Measurements from ENCODE around the gene TNFRSF9.
"Not testable (repeated sequence)": the region's sequence is repeated elsewhere in the genome, so short reads cannot be mapped to it uniquely, and the experiment has no call there.

Gene TNFRSF9

GRCh38 chr1:7940745-7941436, at the start of gene TNFRSF9:
Gene TNFRSF9, minus strand, starts transcription at chr1:7940839. Its CDS starts 845 bp downstream, at chr1:7939994.
- peak in 1 of 2 experiments; percentile 5 for DNase-seq

GRCh38 chr1:7989762-7990428, 49.3 kb upstream of the TNFRSF9 start:
- no peak for DNase-seq

- no peak for DNase-seq
Measured at GRCh38 chr1:7988576-7988975, 47.9 kb upstream of the TNFRSF9 start.

DNA sequence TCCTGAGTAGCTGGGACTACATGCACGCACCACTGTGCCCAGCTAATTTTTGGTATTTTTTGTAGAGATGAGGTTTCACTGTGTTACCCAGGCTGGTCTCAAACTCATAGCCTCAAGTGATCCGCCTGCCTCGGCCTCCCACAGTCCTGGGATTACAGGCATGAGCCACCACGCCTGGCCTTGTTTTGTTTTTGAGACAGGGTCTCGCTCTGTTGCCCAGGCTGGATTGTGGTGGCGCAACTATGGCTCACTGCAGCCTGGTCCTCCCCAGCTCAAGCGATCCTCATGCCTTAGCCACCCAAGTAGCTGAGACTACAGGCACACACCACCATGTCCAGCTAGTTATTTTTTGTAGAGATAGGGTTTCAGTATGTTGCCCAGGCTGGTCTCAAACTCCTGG, 46.9 kb upstream of the TNFRSF9 start:
- no peak for DNase-seq

DNA sequence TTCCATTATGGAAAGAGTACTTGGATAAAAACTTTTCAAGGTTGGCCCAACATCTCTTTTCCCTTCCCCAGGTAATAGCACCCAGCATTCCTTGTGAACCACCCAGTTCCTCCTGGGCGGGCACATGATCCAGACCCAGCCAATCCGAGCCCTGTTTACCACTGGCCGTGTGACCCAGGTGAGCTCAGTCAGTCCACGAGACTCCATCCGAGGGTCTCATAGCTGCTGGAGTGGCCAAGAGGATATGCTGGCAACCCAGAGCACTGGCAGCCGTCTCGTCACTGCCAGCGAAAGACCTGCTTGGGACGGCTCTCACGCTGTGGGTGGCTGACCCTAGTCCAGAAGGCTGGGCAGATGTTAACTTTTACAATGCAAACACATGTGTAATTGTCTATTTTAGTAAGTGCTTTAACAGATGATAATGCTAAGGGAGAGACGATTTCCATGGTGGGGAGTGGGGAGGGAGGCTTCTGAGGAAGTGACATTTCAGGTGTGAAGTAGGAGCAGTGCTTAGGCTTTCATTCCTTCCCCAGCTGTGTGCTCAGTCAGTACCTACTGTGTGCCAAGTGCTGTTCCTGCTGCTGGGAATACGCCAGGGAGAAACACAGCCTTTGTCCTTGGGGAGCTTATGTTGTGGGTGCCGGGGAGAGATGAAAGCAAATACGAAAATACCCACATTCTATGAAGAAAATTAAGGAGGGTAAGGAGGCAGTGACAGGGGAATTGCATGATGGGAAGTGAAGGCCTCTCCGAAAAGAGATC, 45.4 kb upstream of the TNFRSF9 start:
- DNase-seq = no peak

- DNase-seq = no peak
Measured at GRCh38 chr1:7984811-7985210, 44.2 kb upstream of the TNFRSF9 start.

- no peak for DNase-seq
Measured at GRCh38 chr1:7983086-7983778, 42.6 kb upstream of the TNFRSF9 start.

DNA sequence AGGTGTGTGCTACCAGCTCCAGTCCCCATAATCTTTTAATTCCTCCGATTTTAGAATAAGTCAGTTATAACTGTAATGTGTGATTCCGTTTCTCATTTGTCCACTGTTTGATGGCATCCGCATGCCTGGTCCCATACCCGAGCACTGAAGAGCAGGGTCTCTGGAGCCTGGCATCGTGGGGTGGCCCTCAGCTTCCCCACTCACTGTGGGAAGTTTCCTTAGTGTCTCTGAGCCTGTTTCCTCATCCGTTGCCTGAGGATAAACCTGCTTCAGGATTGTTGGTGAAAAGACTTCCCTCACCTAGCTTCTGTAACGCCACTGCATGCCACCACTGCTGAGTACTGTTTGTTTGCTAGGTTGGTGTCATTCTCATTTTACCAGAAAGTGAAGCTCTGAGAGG, 40.3 kb upstream of the TNFRSF9 start:
- no peak for DNase-seq

DNA sequence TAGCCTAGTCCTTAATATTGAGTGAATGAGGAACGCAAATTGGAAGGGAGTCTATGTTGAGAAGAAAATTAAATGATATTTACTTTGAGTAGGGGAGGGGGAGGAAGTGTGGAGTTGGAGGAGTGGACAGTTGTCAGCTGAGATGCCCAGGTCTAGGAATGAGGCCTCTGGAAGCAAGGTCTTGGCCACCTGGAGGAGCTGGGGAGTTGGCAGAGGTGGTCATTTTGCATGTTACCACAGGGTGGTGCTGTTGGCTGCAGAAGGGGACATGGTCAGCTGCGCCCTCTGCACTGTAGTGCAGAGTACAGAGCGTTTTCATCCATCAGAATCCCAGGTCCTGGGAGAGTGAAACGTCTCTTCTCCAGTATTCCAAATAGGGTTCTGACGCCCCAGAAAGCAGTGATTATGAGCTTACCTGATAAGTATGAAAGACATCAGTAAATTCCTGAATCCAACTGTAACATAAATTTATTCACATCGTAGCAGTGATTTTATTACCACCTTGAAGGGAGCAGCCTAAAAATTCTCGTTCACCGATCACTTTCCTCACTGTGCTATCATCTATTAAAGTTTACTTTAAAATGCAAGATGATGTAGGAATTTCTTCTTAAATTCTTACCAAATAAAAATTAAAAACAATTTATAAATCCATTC, 34.7 kb upstream of the TNFRSF9 start:
- peak; percentile 51 to 86 for DNase-seq

DNA sequence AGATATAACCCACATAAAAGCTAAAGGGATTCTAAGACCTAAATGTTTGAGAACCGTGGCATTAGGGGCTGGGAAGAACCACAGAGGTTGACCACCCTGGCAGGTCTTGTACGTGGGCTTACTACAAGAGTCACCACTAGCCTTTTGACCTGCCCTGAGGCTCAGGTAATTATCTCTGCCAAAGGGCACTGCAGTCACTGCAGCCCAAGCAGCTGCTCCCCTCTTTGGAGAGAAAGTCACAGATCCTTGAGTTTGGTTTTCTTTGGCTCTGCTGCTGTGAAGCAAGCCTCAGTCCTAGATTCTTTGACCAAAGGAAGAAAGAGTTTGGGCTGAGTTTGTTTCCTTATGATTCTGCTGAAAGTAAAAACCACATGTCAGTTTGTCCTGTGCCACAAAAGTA, 32.4 kb upstream of the TNFRSF9 start:
- DNase-seq = no peak

GRCh38 chr1:7972285-7972684, 31.6 kb upstream of the TNFRSF9 start:
- DNase-seq = no peak

DNA sequence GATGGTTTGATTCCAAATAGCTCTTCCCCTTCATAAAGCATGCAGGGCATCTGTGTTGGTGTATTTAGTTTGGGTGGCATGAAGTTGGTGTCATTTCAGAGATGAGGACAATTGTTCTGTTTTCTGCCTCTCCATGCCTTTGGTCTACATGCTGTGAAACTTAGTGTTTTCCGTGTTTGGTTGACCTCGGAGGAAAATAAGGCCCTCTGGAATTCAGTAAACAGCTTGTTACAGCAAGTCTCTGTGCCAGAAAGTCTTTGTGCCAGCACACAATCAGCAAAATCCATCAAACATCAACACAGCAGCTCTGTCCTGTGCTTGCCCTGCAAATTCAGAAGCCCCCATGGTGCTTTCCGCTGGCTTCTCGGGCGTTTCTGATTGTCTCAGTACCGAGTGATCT, 30.4 kb upstream of the TNFRSF9 start:
- no peak for DNase-seq

DNA sequence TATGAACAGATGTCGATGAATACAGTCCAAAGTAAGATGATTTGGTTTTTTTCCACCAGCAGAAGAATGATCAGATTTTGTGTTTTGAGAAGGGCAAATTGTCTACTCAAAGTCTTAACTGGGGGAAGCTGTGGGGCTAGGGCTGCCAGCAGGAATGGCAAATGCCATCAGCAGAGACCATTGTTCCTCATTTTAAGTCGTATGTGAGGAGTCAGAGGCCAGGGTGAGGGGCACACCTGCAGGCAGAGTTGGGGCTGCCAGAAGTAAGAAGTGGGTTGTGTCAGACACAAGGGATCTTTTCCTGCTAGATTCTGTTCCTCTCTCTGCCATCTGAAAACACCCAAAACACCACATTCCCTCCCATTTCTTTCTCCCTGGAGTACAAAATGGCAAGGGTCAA, 29.6 kb upstream of the TNFRSF9 start:
- no peak for DNase-seq

DNA sequence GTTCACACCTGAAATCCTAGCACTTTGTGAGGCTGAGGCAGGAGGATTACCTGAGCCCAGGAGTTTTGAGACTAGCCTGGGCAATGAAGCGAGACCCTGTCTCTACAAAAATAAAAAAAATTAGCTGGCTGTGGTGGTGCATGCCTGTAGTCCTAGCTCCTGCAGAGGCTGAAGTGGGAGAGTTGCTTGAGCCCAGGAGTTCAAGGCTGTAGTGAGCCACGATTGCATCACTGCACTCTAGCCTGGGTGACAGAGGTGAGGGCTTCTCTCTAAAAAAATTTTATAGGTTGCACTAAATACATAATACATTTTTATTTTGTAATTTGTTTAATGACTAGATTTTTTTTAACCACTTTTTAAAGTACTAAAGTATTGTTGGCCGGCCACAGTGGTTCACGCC, 27.0 kb upstream of the TNFRSF9 start:
- DNase-seq = no peak

- DNase-seq = no peak
Measured at GRCh38 chr1:7967196-7967595, 26.6 kb upstream of the TNFRSF9 start.

DNA sequence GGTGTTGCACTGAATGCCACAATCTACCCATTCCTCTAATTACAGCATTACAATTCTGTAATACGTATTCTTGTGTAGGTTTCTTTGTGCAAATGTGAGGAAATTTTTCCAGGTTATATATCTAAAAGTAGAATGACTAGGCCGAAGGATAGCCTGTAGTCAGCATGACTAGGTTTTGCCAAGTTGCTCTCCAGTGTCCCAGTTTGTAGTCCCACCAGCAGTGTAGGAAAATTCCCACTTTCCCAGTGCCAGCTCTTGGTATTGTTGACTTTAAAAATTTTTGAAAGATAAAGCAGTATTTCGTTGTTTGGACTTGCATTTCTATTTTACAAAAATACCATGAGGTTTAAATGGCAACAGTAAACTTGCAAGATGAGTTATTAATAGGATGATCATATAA, 23.8 kb upstream of the TNFRSF9 start:
- DNase-seq = no peak

GRCh38 chr1:7963841-7964240, 23.2 kb upstream of the TNFRSF9 start:
- DNase-seq = not testable (repeated sequence)

DNA sequence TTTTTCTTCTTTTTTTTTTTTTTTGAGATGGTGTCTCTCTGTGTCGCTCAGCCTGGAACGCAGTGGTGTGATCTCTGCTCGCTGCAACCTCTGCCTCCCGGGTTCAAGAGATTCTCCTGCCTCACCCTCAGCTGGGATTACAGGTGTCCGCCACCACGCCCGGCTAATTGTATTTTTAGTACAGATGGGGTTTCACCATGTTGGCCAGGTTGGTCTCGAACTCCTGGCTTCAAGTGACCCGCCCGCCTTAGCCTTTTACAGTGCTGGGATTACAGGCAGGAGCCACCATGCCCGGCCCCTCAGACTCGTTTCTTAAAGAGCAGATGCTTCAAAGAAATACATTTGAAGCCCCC, 22.7 kb upstream of the TNFRSF9 start:
- DNase-seq = not testable (repeated sequence)

GRCh38 chr1:7962636-7963377, 22.2 kb upstream of the TNFRSF9 start:
- no peak for DNase-seq

GRCh38 chr1:7962014-7962335, 21.3 kb upstream of the TNFRSF9 start:
- peak in 1 of 2 experiments; percentile 53 for DNase-seq

DNA sequence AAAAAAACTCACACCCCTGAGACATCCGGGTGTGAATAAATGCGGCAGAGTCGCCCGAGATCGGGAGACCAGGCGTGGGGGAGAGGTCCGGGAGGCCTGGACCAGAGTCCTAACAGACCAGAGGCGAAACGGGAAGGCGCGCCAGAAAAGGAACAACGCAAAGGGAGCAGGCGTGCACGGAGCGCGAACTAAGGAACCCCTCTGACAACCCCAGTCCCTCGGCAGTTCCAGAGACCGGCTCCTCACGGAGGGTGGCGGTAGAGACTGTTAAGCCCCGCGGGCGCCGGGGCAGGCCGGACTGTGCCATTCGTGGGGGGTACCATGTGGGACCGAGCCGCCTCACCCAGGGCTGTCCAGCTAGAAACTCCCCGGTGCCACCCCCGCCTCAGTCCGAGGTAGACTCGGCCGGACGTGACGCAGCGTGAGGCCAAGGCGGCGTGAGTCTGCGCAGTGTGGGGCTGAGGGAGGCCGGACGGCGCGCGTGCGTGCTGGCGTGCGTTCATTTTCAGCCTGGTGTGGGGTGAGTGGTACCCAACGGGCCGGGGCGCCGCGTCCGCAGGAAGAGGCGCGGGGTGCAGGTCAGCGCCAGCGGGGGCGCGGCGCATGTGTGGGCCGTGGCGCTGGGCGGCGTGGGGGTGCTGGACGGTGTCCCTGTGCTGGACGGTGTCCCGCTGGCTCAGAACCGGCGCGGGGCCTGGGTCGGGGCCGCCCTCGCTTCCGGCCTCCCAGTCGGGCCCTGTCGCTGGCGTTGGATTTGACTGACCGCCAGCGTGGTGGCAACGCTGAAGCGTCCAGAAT, 20.8 kb upstream of the TNFRSF9 start, which contains the start of gene PARK7:
TSS of gene PARK7 (plus strand) at position 496 of the 798 bp plus-strand sequence. CDS start 1,075 bp downstream, outside the sequence.
- DNase-seq = peak; percentile 96 to 99
